IMR-90 (cell line): ENCODE results near the gene BCL11B.

Source experiments
- CHD1 ChIP-seq: IDR thresholded peaks from 2 replicates; pipeline ENCODE4 v1.6.1; 2012; ENCODE audit warnings: low read depth, low read length, improper control_type of control experiment
- MAZ ChIP-seq: IDR thresholded peaks from 2 replicates; pipeline ENCODE4 v1.6.1; 2012; ENCODE audit warnings: low read depth, mild to moderate bottlenecking, low read length, improper control_type of control experiment, moderate library complexity, borderline replicate concordance
- POLR2A ChIP-seq: IDR thresholded peaks from 2 replicates; pipeline ENCODE4 v1.6.1; 2012; ENCODE audit warnings: mild to moderate bottlenecking, low read depth, low read length
- RCOR1 ChIP-seq: IDR thresholded peaks from 2 replicates; pipeline ENCODE4 v1.6.1; 2012; ENCODE audit warnings: mild to moderate bottlenecking, low read length, improper control_type of control experiment; ENCODE audit not compliant: insufficient replicate concordance
- RFX5 ChIP-seq: IDR thresholded peaks from 2 replicates; pipeline ENCODE4 v1.8.0; 2012; ENCODE audit warnings: low read depth, mild to moderate bottlenecking, low read length, moderate library complexity
- TF ChIP-seq, protein P1 (sequence below): conservative IDR thresholded peaks from 2 replicates; pipeline ENCODE4 v1.5.1; 2012; ENCODE audit warnings: mild to moderate bottlenecking, low read depth, low read length, improper control_type of control experiment

DNA sequence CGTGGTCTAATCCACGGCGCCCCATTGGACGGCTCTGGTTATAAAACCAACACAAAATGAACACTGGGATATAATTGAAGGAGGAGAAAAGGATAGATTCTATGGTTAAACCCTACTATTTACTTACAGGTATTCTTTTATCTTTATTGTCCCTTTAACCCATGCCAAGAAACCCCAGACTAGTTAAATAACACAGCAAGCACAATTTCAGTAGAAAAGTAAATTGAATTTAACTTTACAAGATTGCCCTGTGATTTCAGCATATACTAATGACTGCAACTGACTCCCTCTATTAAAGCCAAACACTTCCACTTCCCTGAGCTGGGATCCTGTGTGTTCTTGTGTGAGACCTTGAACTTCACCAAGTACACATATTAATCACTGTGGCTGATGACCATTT, 45.3 kb downstream of the BCL11B start:
- TF ChIP-seq, protein P1, sequence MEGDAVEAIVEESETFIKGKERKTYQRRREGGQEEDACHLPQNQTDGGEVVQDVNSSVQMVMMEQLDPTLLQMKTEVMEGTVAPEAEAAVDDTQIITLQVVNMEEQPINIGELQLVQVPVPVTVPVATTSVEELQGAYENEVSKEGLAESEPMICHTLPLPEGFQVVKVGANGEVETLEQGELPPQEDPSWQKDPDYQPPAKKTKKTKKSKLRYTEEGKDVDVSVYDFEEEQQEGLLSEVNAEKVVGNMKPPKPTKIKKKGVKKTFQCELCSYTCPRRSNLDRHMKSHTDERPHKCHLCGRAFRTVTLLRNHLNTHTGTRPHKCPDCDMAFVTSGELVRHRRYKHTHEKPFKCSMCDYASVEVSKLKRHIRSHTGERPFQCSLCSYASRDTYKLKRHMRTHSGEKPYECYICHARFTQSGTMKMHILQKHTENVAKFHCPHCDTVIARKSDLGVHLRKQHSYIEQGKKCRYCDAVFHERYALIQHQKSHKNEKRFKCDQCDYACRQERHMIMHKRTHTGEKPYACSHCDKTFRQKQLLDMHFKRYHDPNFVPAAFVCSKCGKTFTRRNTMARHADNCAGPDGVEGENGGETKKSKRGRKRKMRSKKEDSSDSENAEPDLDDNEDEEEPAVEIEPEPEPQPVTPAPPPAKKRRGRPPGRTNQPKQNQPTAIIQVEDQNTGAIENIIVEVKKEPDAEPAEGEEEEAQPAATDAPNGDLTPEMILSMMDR, result no peak
- TF ChIP-seq POLR2A (no peak), CHD1 (no peak), MAZ (no peak), RFX5 (no peak), RCOR1 (no peak)
